HG02759 (cell line): Measurements from ENCODE around the gene PLLP.

Source experiments
- ATAC-seq: cut with Tn5 transposase; IDR thresholded peaks from one replicate; pipeline ENCODE4 v1.9.1; 2021; ENCODE audit warnings: mild to moderate bottlenecking, moderate library complexity; ENCODE audit not compliant: unreplicated experiment

Gene PLLP

GRCh38 chr16:57284209-57284951 lies at the start of gene PLLP:
TSS of gene PLLP (minus strand) at chr16:57284672. CDS start at chr16:57284540, 132 bp downstream.
- no peak for ATAC-seq

GRCh38 chr16:57333402-57333801 lies 48.9 kb upstream of the PLLP start:
- no peak for ATAC-seq

GRCh38 chr16:57331355-57331754 lies 46.9 kb upstream of the PLLP start:
- no peak for ATAC-seq

GRCh38 chr16:57329718-57330327 lies 45.4 kb upstream of the PLLP start:
- no peak for ATAC-seq

GRCh38 chr16:57325458-57325857 lies 41.0 kb upstream of the PLLP start:
- ATAC-seq: no peak

GRCh38 chr16:57324749-57325148 lies 40.3 kb upstream of the PLLP start:
- ATAC-seq: no peak

GRCh38 chr16:57319646-57320045 lies 35.2 kb upstream of the PLLP start:
- no peak for ATAC-seq

- no peak for ATAC-seq
Measured at GRCh38 chr16:57318240-57318970, 33.9 kb upstream of the PLLP start.

- no peak for ATAC-seq
Measured at GRCh38 chr16:57316390-57317017, 32.0 kb upstream of the PLLP start.

- ATAC-seq: no peak
Measured at GRCh38 chr16:57315416-57315815, 30.9 kb upstream of the PLLP start.

GRCh38 chr16:57314161-57314785 lies 29.8 kb upstream of the PLLP start:
- no peak for ATAC-seq

- no peak for ATAC-seq
Measured at GRCh38 chr16:57313509-57313908, 29.0 kb upstream of the PLLP start.

- ATAC-seq: no peak
Measured at GRCh38 chr16:57310801-57311200, 26.3 kb upstream of the PLLP start.

GRCh38 chr16:57308041-57308440 lies 23.6 kb upstream of the PLLP start:
- ATAC-seq: no peak

- no peak for ATAC-seq
Measured at GRCh38 chr16:57307365-57307764, 22.9 kb upstream of the PLLP start.

- no peak for ATAC-seq
Measured at GRCh38 chr16:57306676-57307341, 22.3 kb upstream of the PLLP start.

GRCh38 chr16:57305159-57305811 lies 20.8 kb upstream of the PLLP start:
- no peak for ATAC-seq

GRCh38 chr16:57304169-57305061 lies 19.9 kb upstream of the PLLP start:
- no peak for ATAC-seq

GRCh38 chr16:57303910-57304168 lies 19.4 kb upstream of the PLLP start:
- no peak for ATAC-seq
